Loucy (cell line): ENCODE data around the gene GBF1.

Experiments used
- H2AFZ ChIP-seq: fragments of 200-600 bp; sonication (generic); 2 replicates; pipeline ENCODE4 v1.6.0; 2016; ENCODE audit warnings: antibody characterized with exemption, mild to moderate bottlenecking, low read length, moderate library complexity
- H3F3A ChIP-seq: fragments of 200-600 bp; 2 replicates; pipeline ENCODE4 v1.6.0; 2016; ENCODE audit warnings: antibody characterized with exemption, low read depth, mild to moderate bottlenecking
- H3K27me3 ChIP-seq: fragments of 200-600 bp; sonication (generic); 2 replicates; pipeline ENCODE4 v1.6.1; 2014; ENCODE audit warnings: low read length, mild to moderate bottlenecking; ENCODE audit not compliant: insufficient read depth, poor library complexity, severe bottlenecking
- H3K36me3 ChIP-seq: fragments of 200-600 bp; sonication (generic); 2 replicates; pipeline ENCODE4 v1.6.1; 2016; ENCODE audit warnings: low read length; ENCODE audit not compliant: insufficient read depth
- H3K4me1 ChIP-seq: fragments of 200-600 bp; sonication (generic); 2 replicates; pipeline ENCODE4 v1.5.1; 2014; ENCODE audit warnings: low read length, mild to moderate bottlenecking; ENCODE audit not compliant: insufficient read depth, poor library complexity, severe bottlenecking
- H3K4me2 ChIP-seq: fragments of 200-600 bp; sonication (generic); 2 replicates; pipeline ENCODE4 v1.6.0; 2014; ENCODE audit warnings: antibody characterized with exemption, low read length, low read depth, mild to moderate bottlenecking; ENCODE audit not compliant: poor library complexity, severe bottlenecking
- H3K4me3 ChIP-seq: fragments of 200-600 bp; sonication (generic); 2 replicates; pipeline ENCODE4 v1.5.1; 2014; ENCODE audit warnings: low read length, mild to moderate bottlenecking, mixed read lengths; ENCODE audit not compliant: poor library complexity, severe bottlenecking
- H3K79me2 ChIP-seq: fragments of 200-600 bp; sonication (generic); 2 replicates; pipeline ENCODE4 v1.6.1; 2014; ENCODE audit warnings: low read length; ENCODE audit not compliant: insufficient read depth
- H3K9ac ChIP-seq: fragments of 200-600 bp; sonication (generic); 2 replicates; pipeline ENCODE4 v1.6.0; 2014; ENCODE audit warnings: mild to moderate bottlenecking, low read depth, low read length, moderate library complexity; ENCODE audit not compliant: poor library complexity, severe bottlenecking
- H3K9me2 ChIP-seq: fragments of 200-600 bp; sonication (generic); replicated peaks from 2 replicates; pipeline ENCODE4 v1.6.1; 2016; ENCODE audit warnings: low read depth, low read length, mixed read lengths
- H3K9me3 ChIP-seq: fragments of 200-600 bp; sonication (generic); 2 replicates; pipeline ENCODE4 v1.6.1; 2014; ENCODE audit warnings: mild to moderate bottlenecking, antibody characterized with exemption, low read length, low read depth; ENCODE audit not compliant: insufficient read depth
- H4K20me1 ChIP-seq: fragments of 200-600 bp; sonication (generic); 2 replicates; pipeline ENCODE4 v1.6.0; 2014; ENCODE audit warnings: antibody characterized with exemption, low read length, mild to moderate bottlenecking; ENCODE audit not compliant: insufficient read depth, poor library complexity, severe bottlenecking
- EZH2phosphoT487 ChIP-seq: fragments of 200-600 bp; IDR thresholded peaks from 2 replicates; pipeline ENCODE4 v1.6.1; 2018; ENCODE audit warnings: antibody characterized with exemption, mild to moderate bottlenecking, moderate library complexity, borderline replicate concordance
- TF ChIP-seq, protein P1 (sequence below): fragments of 200-600 bp; sonication (generic); conservative IDR thresholded peaks from 2 replicates; pipeline ENCODE4 v1.5.1; 2014; ENCODE audit warnings: mild to moderate bottlenecking, antibody characterized with exemption, low read length

GBF1 gene

DNA sequence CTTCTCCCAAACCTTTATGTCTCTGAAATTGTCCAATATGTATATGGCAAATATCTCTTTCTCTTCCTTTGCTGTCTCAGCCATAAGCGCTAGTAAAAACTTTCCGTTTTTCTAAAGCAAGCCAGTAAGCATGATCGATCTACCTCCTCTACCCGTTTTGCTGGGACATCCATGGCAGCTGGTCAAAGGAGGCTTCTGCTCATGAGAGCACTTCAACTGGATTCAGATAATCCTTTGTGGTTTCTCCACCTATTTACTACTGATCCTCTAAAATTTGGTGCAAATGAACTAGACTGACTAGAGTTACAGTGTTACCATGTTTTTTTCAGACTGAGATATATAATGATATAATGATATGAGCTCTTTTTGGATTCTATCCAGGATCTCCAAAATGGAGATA lies 42.7 kb downstream of the GBF1 start:
- Histone ChIP-seq H3K4me1 (no peaks in the 10 kb centered on the region), H3K79me2 (peaks cover 82% of the 10 kb centered on the region), H3F3A (no peaks in the 10 kb centered on the region), H4K20me1 (peaks cover 49% of the 10 kb centered on the region), H2AFZ (no peak overlapping the region), H3K4me2 (no peak overlapping the region), H3K9me3 (no peaks in the 10 kb centered on the region), H3K27me3 (no peaks in the 10 kb centered on the region), H3K36me3 (peaks cover 26% of the 10 kb centered on the region; the same call in 1 of the 2 replicates), H3K9me2 (no peaks in the 10 kb centered on the region), H3K9ac (no peak overlapping the region), H3K4me3 (no peak overlapping the region)
- TF ChIP-seq, protein P1, sequence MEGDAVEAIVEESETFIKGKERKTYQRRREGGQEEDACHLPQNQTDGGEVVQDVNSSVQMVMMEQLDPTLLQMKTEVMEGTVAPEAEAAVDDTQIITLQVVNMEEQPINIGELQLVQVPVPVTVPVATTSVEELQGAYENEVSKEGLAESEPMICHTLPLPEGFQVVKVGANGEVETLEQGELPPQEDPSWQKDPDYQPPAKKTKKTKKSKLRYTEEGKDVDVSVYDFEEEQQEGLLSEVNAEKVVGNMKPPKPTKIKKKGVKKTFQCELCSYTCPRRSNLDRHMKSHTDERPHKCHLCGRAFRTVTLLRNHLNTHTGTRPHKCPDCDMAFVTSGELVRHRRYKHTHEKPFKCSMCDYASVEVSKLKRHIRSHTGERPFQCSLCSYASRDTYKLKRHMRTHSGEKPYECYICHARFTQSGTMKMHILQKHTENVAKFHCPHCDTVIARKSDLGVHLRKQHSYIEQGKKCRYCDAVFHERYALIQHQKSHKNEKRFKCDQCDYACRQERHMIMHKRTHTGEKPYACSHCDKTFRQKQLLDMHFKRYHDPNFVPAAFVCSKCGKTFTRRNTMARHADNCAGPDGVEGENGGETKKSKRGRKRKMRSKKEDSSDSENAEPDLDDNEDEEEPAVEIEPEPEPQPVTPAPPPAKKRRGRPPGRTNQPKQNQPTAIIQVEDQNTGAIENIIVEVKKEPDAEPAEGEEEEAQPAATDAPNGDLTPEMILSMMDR = no peak
- TF ChIP-seq EZH2phosphoT487 = no peak

GRCh38 chr10:102289356-102289755 lies 44.0 kb downstream of the GBF1 start:
- Histone ChIP-seq H3K9me3 (no peaks in the 10 kb centered on the region), H3K79me2 (peaks cover 69% of the 10 kb centered on the region), H3K27me3 (no peaks in the 10 kb centered on the region), H3K9me2 (no peaks in the 10 kb centered on the region), H4K20me1 (peaks cover 41% of the 10 kb centered on the region), H3K4me2 (no peak overlapping the region), H3K9ac (no peak overlapping the region), H2AFZ (no peak overlapping the region), H3K36me3 (peaks cover 20% of the 10 kb centered on the region; the same call in 1 of the 2 replicates), H3K4me3 (no peak overlapping the region), H3K4me1 (no peaks in the 10 kb centered on the region), H3F3A (no peaks in the 10 kb centered on the region)
- TF ChIP-seq EZH2phosphoT487 = no peak
- TF ChIP-seq, protein P1 = no peak

GRCh38 chr10:102289840-102290239 lies 44.5 kb downstream of the GBF1 start:
- no peak overlapping the region for H3K4me3 ChIP-seq
- H3K4me1 ChIP-seq = no peaks in the 10 kb centered on the region
- no peaks in the 10 kb centered on the region for H3K9me3 ChIP-seq
- H3K79me2 ChIP-seq = peaks cover 68% of the 10 kb centered on the region
- no peaks in the 10 kb centered on the region for H3F3A ChIP-seq
- peaks cover 36% of the 10 kb centered on the region for H4K20me1 ChIP-seq
- no peak for TF ChIP-seq EZH2phosphoT487
- H2AFZ ChIP-seq = no peak overlapping the region
- H3K9me2 ChIP-seq = no peaks in the 10 kb centered on the region
- H3K27me3 ChIP-seq = no peaks in the 10 kb centered on the region
- no peak overlapping the region for H3K4me2 ChIP-seq
- no peak overlapping the region for H3K9ac ChIP-seq
- peaks cover 15% of the 10 kb centered on the region; the same call in 1 of the 2 replicates for H3K36me3 ChIP-seq

- H3K4me1 ChIP-seq = no peaks in the 10 kb centered on the region
- H3K4me2 ChIP-seq = no peak overlapping the region
- peaks cover 8% of the 10 kb centered on the region; the same call in 1 of the 2 replicates for H3K36me3 ChIP-seq
- H3K9me2 ChIP-seq = no peaks in the 10 kb centered on the region
- H3K4me3 ChIP-seq = no peak overlapping the region
- no peak for TF ChIP-seq EZH2phosphoT487
- TF ChIP-seq, protein P1 = no peak
- no peak overlapping the region for H3K9ac ChIP-seq
- H2AFZ ChIP-seq = no peak overlapping the region
- H3K27me3 ChIP-seq = no peaks in the 10 kb centered on the region
- H3K9me3 ChIP-seq = no peaks in the 10 kb centered on the region
- H4K20me1 ChIP-seq = peaks cover 33% of the 10 kb centered on the region
- H3K79me2 ChIP-seq = peaks cover 61% of the 10 kb centered on the region
- no peaks in the 10 kb centered on the region for H3F3A ChIP-seq
Measured at GRCh38 chr10:102291221-102291905, 46.0 kb downstream of the GBF1 start.
